Stimulated activated CD4-positive, alpha-beta T cell treated with anti-CD3 and anti-CD28 coated beads, Interleukin-15, amount 100 ng/mL, for 1 hour (primary cell): ENCODE data around the gene KCNAB2.

Source experiments
- DNase-seq, 2 donors: peaks; one replicate each; pipeline ENCODE4 v3.0.0-alpha.2; 2020; ENCODE audit warnings: low read depth in 1 of 2, low spot score in 1 of 2

The KCNAB2 gene

GRCh38 chr1:6144175-6144574 is 98.5 kb downstream of the KCNAB2 start:
- DNase-seq, result no peak

GRCh38 chr1:6144647-6145395 is 99.1 kb downstream of the KCNAB2 start:
- no peak for DNase-seq

- no peak for DNase-seq
Observed at GRCh38 chr1:6145396-6145750, 99.7 kb downstream of the KCNAB2 start.

GRCh38 chr1:6145864-6146410 is 100.2 kb downstream of the KCNAB2 start:
- DNase-seq, result no peak

- peak; percentile 28 to 61 for DNase-seq
Observed at GRCh38 chr1:6148497-6149241, 103.0 kb downstream of the KCNAB2 start.

GRCh38 chr1:6149597-6149996 is 103.9 kb downstream of the KCNAB2 start:
- no peak for DNase-seq

- DNase-seq, result no peak
Observed at GRCh38 chr1:6150006-6150938, 104.6 kb downstream of the KCNAB2 start.
